GM13977 (cell line): Measurements from ENCODE around the gene CLMN.

Experiments
- DNase-seq: peaks from one replicate; pipeline ENCODE4 v3.0.0; 2012; ENCODE audit warnings: low spot score
- CTCF ChIP-seq: IDR thresholded peaks from 2 replicates; pipeline ENCODE4 v1.5.1; 2012; ENCODE audit warnings: mild to moderate bottlenecking, control low read depth; ENCODE audit not compliant: insufficient read depth; ENCODE audit errors: extremely low read depth, missing control alignments
- in situ Hi-C: fragments of 300-500 bp; cut with MboI; formaldehyde crosslinking; loops from one replicate; pipeline ENCODE4 v1.12.0; 2022; ENCODE audit warnings: low sequenced_read_pairs, low pct_unique_long_range_greater_than_20kb, mixed read lengths, inconsistent platforms; ENCODE audit not compliant: unreplicated experiment

The CLMN gene

DNA sequence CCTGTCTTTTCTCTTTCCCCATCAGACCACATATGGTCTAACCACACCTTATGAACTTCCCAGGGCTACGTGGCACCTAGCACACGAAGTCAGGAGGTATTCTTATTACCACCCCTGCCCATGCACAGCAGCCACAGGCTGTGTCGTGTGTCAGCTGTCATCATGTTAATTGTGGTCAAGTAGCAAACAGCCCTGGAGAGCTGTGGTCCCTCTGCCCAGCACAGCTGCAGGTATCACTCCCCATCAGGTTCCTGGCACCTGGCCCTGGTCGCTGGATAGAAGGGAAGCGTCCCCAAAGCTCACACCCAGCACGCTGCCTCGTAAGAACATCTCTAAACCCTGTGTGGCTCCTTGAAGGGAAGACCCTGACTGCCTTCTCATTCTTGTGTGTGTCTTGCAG lies 45.4 kb downstream of the CLMN start:
- in situ Hi-C loops = no loop called here
- TF ChIP-seq CTCF = no peak
- no peak for DNase-seq

- in situ Hi-C loops = no loop called here
- no peak for DNase-seq
These were observed 46.4 kb downstream of the CLMN start for GRCh38 chr14:95273001-95273978.

DNA sequence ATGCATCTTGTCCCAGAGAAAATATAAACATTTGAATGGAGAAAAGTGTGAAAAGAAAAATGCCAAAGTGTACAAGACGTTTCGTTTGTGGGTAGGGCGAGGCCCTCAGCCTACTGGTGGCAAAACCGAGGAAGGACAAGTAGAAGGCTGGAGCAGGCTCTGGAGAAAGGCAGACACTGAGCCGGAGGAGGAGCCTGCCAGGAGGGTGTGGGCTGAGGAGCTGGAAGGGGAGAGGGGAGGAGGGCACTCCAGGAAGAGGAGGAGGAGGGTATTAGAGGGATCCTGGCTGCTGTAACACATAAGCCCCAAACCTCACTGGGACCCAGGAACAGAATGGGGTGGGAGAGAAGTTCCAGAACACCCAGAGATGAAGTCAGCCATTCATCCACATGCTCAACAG lies 47.7 kb downstream of the CLMN start:
- in situ Hi-C loops = no loop called here
- no peak for TF ChIP-seq CTCF
- DNase-seq = no peak

More at GRCh38 chr14:95273001-95273978, 46.4 kb downstream of the CLMN start:
- TF ChIP-seq CTCF = no peak

- TF ChIP-seq CTCF = no peak
- in situ Hi-C loops = no loop called here
- no peak for DNase-seq
These were observed 49.5 kb downstream of the CLMN start for GRCh38 chr14:95270203-95270602.

DNA sequence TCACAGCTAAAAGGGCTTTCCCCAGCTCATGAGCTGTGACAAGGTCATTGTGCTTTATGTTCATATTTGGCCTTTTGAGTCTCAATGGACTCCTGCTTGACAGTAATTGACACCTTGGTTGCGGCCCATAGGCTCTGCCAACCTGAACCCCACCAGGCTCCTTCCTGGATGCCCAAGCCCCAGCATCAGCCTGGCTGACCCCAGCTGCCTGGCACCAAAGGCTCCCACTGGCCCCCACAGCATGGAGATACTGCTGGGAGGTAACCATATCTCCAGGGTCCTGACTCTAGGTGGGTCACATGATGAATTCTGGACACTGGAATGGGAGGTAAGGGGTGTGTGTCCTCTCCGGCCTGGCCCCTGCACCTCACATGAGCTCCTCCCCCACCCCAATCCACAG lies 50.2 kb downstream of the CLMN start:
- in situ Hi-C loops = no loop called here
- TF ChIP-seq CTCF = no peak
- no peak for DNase-seq

DNA sequence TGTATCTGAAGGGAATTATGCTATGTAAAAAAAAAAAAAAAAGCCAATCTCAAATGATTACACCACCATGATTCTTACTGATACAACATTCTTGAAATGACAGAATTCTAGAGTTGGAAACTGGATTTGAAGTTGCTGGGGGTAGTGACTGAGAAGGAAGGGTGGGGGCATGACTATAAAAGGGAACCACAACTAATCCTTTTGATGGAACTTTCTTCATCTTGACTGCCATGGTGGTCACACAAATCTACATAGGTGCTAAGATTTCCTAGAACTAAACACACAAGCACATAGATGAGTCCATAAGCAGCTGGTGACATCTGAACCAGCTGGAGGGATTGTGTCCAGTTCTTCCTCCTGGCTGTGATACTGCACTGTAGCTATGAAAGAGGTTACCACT lies 51.4 kb downstream of the CLMN start:
- TF ChIP-seq CTCF = no peak
- in situ Hi-C loops = no loop called here
- no peak for DNase-seq

DNA sequence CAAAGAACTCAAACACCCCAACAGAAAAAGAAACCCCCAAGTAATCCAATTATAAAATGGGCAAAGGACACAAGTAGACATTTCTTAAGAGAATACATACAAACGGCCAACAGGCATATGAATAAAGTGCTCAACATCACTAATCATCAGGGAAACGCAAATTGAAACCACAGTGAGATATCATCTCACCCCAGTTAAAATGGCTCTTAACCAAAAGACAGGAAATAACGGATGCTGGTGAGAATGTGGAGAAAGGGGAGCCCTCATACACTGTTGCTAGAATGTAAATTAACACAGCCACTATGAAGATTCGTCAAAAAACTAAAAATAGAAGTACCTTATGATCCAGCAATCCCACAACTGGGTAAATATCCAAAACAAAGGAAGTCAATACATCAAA lies 52.4 kb downstream of the CLMN start:
- no peak for TF ChIP-seq CTCF
- no peak for DNase-seq

More for the DNA sequence above, 52.4 kb downstream of the CLMN start:
- in situ Hi-C loops = no loop called here
